ENCODE measurements around the gene ABTB2. TPM values are rescaled to one million over a fixed set of nuclear protein-coding genes. Genes with fewer than 3 reads are reported as not detected.

Gene ABTB2
- total and polyA plus RNA-seq, 10 of the 15 experiments (the other 5 are each of a cell fraction or from before 2014, with no cell fraction given) = 0.13 to 2.1 (median 0.72) TPM

GRCh38 chr11:34120651-34121050 lies 237.2 kb downstream of the ABTB2 start:
- Histone ChIP-seq H3K27me3 (replicated peaks in 1 of 2; ENCODE audit: control insufficient read depth in 2 of 2, insufficient read depth in 2 of 2, low read length in 1 of 2) (no peaks in the 10 kb centered on the region), H3K36me3 (ENCODE audit: control insufficient read depth in 2 of 2, insufficient read depth in 2 of 2, low read length in 1 of 2) (peaks cover 27 to 42% of the 10 kb centered on the region in 2 experiments), H3K4me3 (no peak overlapping the region), H3K4me2 (ENCODE audit: control insufficient read depth, insufficient read depth) (no peak overlapping the region), H2AFZ (ENCODE audit: control insufficient read depth, low read depth, low read length) (no peak overlapping the region), H3K79me2 (ENCODE audit: control insufficient read depth, insufficient read depth, low read length) (no peaks in the 10 kb centered on the region), H4K20me1 (ENCODE audit: control insufficient read depth, insufficient read depth) (no peaks in the 10 kb centered on the region; the same call in 1 of the 2 replicates), H3K27ac (ENCODE audit: control insufficient read depth, insufficient read depth) (no peak overlapping the region), H3K9ac (ENCODE audit: control insufficient read depth, insufficient read depth, low read length) (no peak overlapping the region), H3K4me1 (ENCODE audit: control insufficient read depth, insufficient read depth, low read length) (no peaks in the 10 kb centered on the region), H3K9me3 (replicated peaks; ENCODE audit: control insufficient read depth, insufficient read depth, low read length) (no peaks in the 10 kb centered on the region)
- TF ChIP-seq ZBTB4 (CRISPR knock-in tag; IDR thresholded peaks at IDR 0.05) = no peak
- no peak for TF ChIP-seq NBN (IDR thresholded peaks at IDR 0.05)
- no peak for TF ChIP-seq EZH2 (IDR thresholded peaks at IDR 0.05; ENCODE audit: borderline replicate concordance, control insufficient read depth, low read depth, low read length)
- no peak for TF ChIP-seq TCF12 (IDR thresholded peaks at IDR 0.05; ENCODE audit: low read depth, low read length)
- TF ChIP-seq MYC (IDR thresholded peaks at IDR 0.05; ENCODE audit: insufficient read depth, insufficient read length, insufficient replicate concordance, low read length, severe bottlenecking) = no peak
- intact Hi-C loops (cut with micrococcal nuclease; ENCODE audit: unreplicated experiment) = no loop called here
- FAIRE-seq = no peak
- POLR2A ChIA-PET = no interaction called here
- CTCF ChIA-PET = no interaction called here
- no TSS peak for BruUV-seq (replicated peaks)
- DNase-seq (ENCODE audit: low read depth, low spot score) = no peak
- 100% methylated on average over 4 of the region's 4 CpGs for WGBS (ENCODE audit: insufficient coverage, insufficient replicate concordance, low lambda C conversion rate, missing lambda C conversion rate)
- no peak for ATAC-seq
- RAD21 ChIA-PET (ENCODE audit: unreplicated experiment) = no interaction called here
- in situ Hi-C loops (cut with MboI) = no loop called here
- SMC1A ChIA-PET (ENCODE audit: uncharacterized antibody, unreplicated experiment) = interaction anchor here (0.5 kb wide), 1 partner anchor 87 kb away, joined by 3 read pairs; no protein-coding TSS in a partner anchor
